HCT116 (cell line): ENCODE data around the gene PRDM1. TPM values are rescaled to one million over a fixed set of nuclear protein-coding genes. Genes with fewer than 3 reads are reported as not detected.

ENCODE experiments used
- ATAC-seq: fragments of 200-7000 bp; cut with Tn5 transposase; 2 replicates; pipeline ENCODE4 v1.9.1; 2020; ENCODE audit warnings: mild to moderate bottlenecking, moderate library complexity
- BruUV-seq: library from RNA; stranded (reverse); fragments of 400-500 nt; replicated peaks from 2 replicates; lab custom pipeline; 2021; lab: Mats Ljungman, UMichigan
- CTCF ChIA-PET: fragments of 300-600 bp; sonication (Branson Sonifier 250); formaldehyde crosslinking; loops from one replicate; lab custom pipeline; 2021; ENCODE audit warnings: antibody characterized with exemption; lab: Charles Lee
- POLR2A ChIA-PET: fragments of 300-600, 350-600 bp; sonication (Branson Sonifier 250); formaldehyde crosslinking; loops from one replicate; lab custom pipeline; 2021; ENCODE audit warnings: antibody characterized with exemption; lab: Charles Lee
- RAD21 ChIA-PET, 2 experiments: fragments of 300-600 bp; sonication (Branson Sonifier 250); formaldehyde crosslinking; loops; one replicate each; lab custom pipeline; 2023; ENCODE audit warnings: low total read pairs in 2 of 2; ENCODE audit not compliant: uncharacterized antibody in 2 of 2, unreplicated experiment in 2 of 2, low non-redundant PET in 1 of 2; lab: Charles Lee
- DNase-seq: peaks from one replicate; pipeline ENCODE4 v3.0.0-alpha.2; 2010; ENCODE audit warnings: low read depth, low spot score
- H2AFZ ChIP-seq: fragments of 200-600 bp; shearing (Covaris generic), sonication (generic); 2 replicates; pipeline ENCODE4 v1.6.1; 2017; ENCODE audit warnings: low read depth, mixed run types, mixed read lengths, antibody characterized with exemption, low read length; ENCODE audit not compliant: poor library complexity, severe bottlenecking
- H3K27ac ChIP-seq: 2 replicates; pipeline ENCODE4 v1.5.1; 2012; ENCODE audit warnings: low read depth, low read length
- H3K27me3 ChIP-seq: fragments of 200-600 bp; sonication (generic); 2 replicates; pipeline ENCODE4 v1.6.1; 2016; ENCODE audit warnings: mixed run types, low read length, mixed read lengths; ENCODE audit not compliant: insufficient read depth
- H3K36me3 ChIP-seq, 2 experiments: fragments of 200-500 bp in 1 of 2; fragments of 200-600 bp in 1 of 2; sonication (Bioruptor generic) in 1 of 2; sonication (generic) in 1 of 2; 2 replicates each; pipeline versions ENCODE4 v1.5.1 to v1.6.1; 2014 to 2016; ENCODE audit warnings: low read length in 2 of 2, inconsistent platforms in 1 of 2, mixed read lengths in 1 of 2, mixed run types in 1 of 2; ENCODE audit not compliant: insufficient read depth in 2 of 2, control insufficient read depth in 1 of 2
- H3K4me1 ChIP-seq, 2 experiments: fragments of 200-600 bp in 1 of 2; sonication (generic) in 1 of 2; 2 replicates each; pipeline versions ENCODE4 v1.5.1 to v1.6.1; 2012 to 2017; ENCODE audit warnings: low read length in 2 of 2, inconsistent platforms in 1 of 2, mild to moderate bottlenecking in 1 of 2, mixed read lengths in 1 of 2, mixed run types in 1 of 2, moderate library complexity in 1 of 2; ENCODE audit not compliant: insufficient read depth in 2 of 2, control insufficient read depth in 1 of 2
- H3K4me2 ChIP-seq: fragments of 200-600 bp; sonication (generic); 2 replicates; pipeline ENCODE4 v1.6.1; 2017; ENCODE audit warnings: mixed run types, low read length, mixed read lengths
- H3K4me3 ChIP-seq, 2 experiments: fragments of 200-600 bp in 1 of 2; sonication (generic) in 1 of 2; replicated peaks in 1 of 2; 2 replicates each; pipeline ENCODE4 v1.5.1; 2011 to 2016; ENCODE audit warnings: low read length in 2 of 2, control low read depth in 1 of 2, low read depth in 1 of 2, mild to moderate bottlenecking in 1 of 2, mixed read lengths in 1 of 2, mixed run types in 1 of 2
- H3K79me2 ChIP-seq: fragments of 200-600 bp; sonication (generic); 2 replicates; pipeline ENCODE4 v1.6.1; 2017; ENCODE audit warnings: mild to moderate bottlenecking, mixed run types, low read length, moderate library complexity, mixed read lengths; ENCODE audit not compliant: insufficient read depth
- H3K9ac ChIP-seq: fragments of 200-600 bp; sonication (generic); 2 replicates; pipeline ENCODE4 v1.6.1; 2016; ENCODE audit warnings: low read length, mixed read lengths
- H3K9me2 ChIP-seq: fragments of 200-600 bp; sonication (generic), shearing (Covaris generic); 2 replicates; pipeline ENCODE4 v1.6.1; 2017; ENCODE audit warnings: mixed run types, mild to moderate bottlenecking, moderate library complexity; ENCODE audit not compliant: insufficient read depth
- H3K9me3 ChIP-seq, 2 experiments: fragments of 200-500 bp in 1 of 2; fragments of 200-600 bp in 1 of 2; sonication (Bioruptor generic) in 1 of 2; sonication (generic) in 1 of 2; 2 replicates each; pipeline ENCODE4 v1.6.1; 2014 to 2017; ENCODE audit warnings: low read length in 2 of 2, mixed read lengths in 2 of 2, inconsistent platforms in 1 of 2, low read depth in 1 of 2, mild to moderate bottlenecking in 1 of 2, mixed run types in 1 of 2, moderate library complexity in 1 of 2; ENCODE audit not compliant: control insufficient read depth in 1 of 2, insufficient read depth in 1 of 2
- H4K20me1 ChIP-seq: fragments of 200-600 bp; sonication (generic), shearing (Covaris generic); 2 replicates; pipeline ENCODE4 v1.6.1; 2017; ENCODE audit warnings: mixed run types, mild to moderate bottlenecking, moderate library complexity; ENCODE audit not compliant: insufficient read depth
- ATF3 ChIP-seq: IDR thresholded peaks from 2 replicates; pipeline ENCODE4 v1.6.1; 2012
- CBX3 ChIP-seq: IDR thresholded peaks from 2 replicates; pipeline ENCODE4 v1.6.1; 2012; ENCODE audit warnings: low read depth
- CEBPB ChIP-seq: IDR thresholded peaks from 2 replicates; pipeline ENCODE4 v1.6.1; 2012; ENCODE audit warnings: low read depth
- EGR1 ChIP-seq: IDR thresholded peaks from 2 replicates; pipeline ENCODE4 v1.6.1; 2012; ENCODE audit warnings: low read depth
- EZH2 ChIP-seq: fragments of 200-600 bp; sonication (generic); IDR thresholded peaks from 2 replicates; pipeline ENCODE4 v1.6.1; 2017; ENCODE audit warnings: antibody characterized with exemption, mixed run types
- EZH2phosphoT487 ChIP-seq: fragments of 200-600 bp; IDR thresholded peaks from 2 replicates; pipeline ENCODE4 v1.6.1; 2018; ENCODE audit warnings: antibody characterized with exemption, borderline replicate concordance
- FOSL1 ChIP-seq: IDR thresholded peaks from 2 replicates; pipeline ENCODE4 v1.6.1; 2012; ENCODE audit warnings: low read depth
- JUND ChIP-seq: IDR thresholded peaks from 2 replicates; pipeline ENCODE4 v1.6.1; 2012
- POLR2A ChIP-seq: IDR thresholded peaks from 2 replicates; pipeline ENCODE4 v1.7.0; 2011; ENCODE audit warnings: borderline replicate concordance; ENCODE audit not compliant: insufficient read depth, insufficient read length; ENCODE audit errors: extremely low read depth
- POLR2AphosphoS5 ChIP-seq: IDR thresholded peaks from 2 replicates; pipeline ENCODE4 v1.6.1; 2011; ENCODE audit warnings: mild to moderate bottlenecking, low read depth, low read length, moderate library complexity
- RAD21 ChIP-seq: IDR thresholded peaks from 2 replicates; pipeline ENCODE4 v1.6.1; 2012; ENCODE audit warnings: low read depth, mild to moderate bottlenecking
- SIN3A ChIP-seq: IDR thresholded peaks from 2 replicates; pipeline ENCODE4 v1.6.1; 2012; ENCODE audit warnings: low read depth
- SP1 ChIP-seq: IDR thresholded peaks from 2 replicates; pipeline ENCODE4 v1.6.1; 2012; ENCODE audit warnings: low read depth
- SRF ChIP-seq: IDR thresholded peaks from 2 replicates; pipeline ENCODE4 v1.6.1; 2012; ENCODE audit warnings: low read depth
- YY1 ChIP-seq: IDR thresholded peaks from 2 replicates; pipeline ENCODE4 v1.6.1; 2011; ENCODE audit warnings: low read length, low read depth, moderate library complexity, mild to moderate bottlenecking; ENCODE audit not compliant: insufficient replicate concordance; ENCODE audit errors: extremely low read depth
- ZFX ChIP-seq: fragments of 450-650 bp; IDR thresholded peaks from 2 replicates; pipeline ENCODE4 v1.6.1; 2017
- ZNF274 ChIP-seq: fragments of 200-500 bp; sonication (Bioruptor generic); IDR thresholded peaks from 2 replicates; pipeline ENCODE4 v1.6.1; 2014; ENCODE audit warnings: mild to moderate bottlenecking, low read depth, low read length, inconsistent platforms
- intact Hi-C: fragments of 100-400 bp; cut with micrococcal nuclease; formaldehyde crosslinking; loops from 2 replicates; pipeline ENCODE4 v1.10.0; 2022
- total RNA-seq: library from RNA; stranded (reverse); gene quantifications from one replicate; pipeline ENCODE4 v1.2.1, GENCODE V29; 2021; ENCODE audit not compliant: unreplicated experiment
- TF ChIP-seq, protein P1 (sequence below), 3 experiments: fragments of 200-600 bp in 1 of 3; sonication (generic) in 1 of 3; IDR thresholded peaks in 2 of 3; conservative IDR thresholded peaks in 1 of 3; 2 replicates each; pipeline ENCODE4 v1.5.1; 2012 to 2017; ENCODE audit warnings: low read depth in 2 of 3, low read length in 2 of 3, antibody characterized with exemption in 1 of 3, borderline replicate concordance in 1 of 3, control low read depth in 1 of 3, mild to moderate bottlenecking in 1 of 3, mixed read lengths in 1 of 3, mixed run types in 1 of 3, moderate library complexity in 1 of 3; ENCODE audit not compliant: insufficient read depth in 1 of 3
- TF ChIP-seq, protein P2 (sequence below): IDR thresholded peaks from 2 replicates; pipeline ENCODE4 v1.6.1; 2012; ENCODE audit warnings: low read depth

The PRDM1 gene
- total RNA-seq, 1 experiment from 2014 or later: 3.4 TPM

DNA sequence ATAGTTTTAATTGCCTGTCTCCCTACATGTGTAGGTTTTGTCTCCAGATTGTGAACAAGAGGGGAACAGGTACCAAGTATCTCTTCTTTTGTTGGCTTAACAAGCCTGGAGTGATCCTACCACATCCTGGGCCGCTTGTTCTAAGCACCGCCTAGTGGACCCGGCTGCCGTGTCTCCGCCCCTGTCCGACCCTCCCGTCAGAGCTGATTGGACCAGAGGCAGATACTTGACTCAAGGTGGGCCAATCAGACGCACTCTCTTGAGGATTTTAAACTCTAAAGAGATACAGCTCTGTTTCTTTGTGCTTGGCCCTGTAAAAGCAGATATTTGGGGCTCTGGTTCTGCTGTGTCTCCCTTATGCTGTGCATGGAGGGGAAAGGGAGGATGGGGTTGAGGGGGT is 68.2 kb downstream of the PRDM1 start:
- H3K27ac ChIP-seq: no peak overlapping the region
- no peak overlapping the region for H3K9ac ChIP-seq
- H3K4me2 ChIP-seq: no peak overlapping the region
- H3K79me2 ChIP-seq: no peaks in the 10 kb centered on the region
- no peaks in the 10 kb centered on the region for H3K36me3 ChIP-seq
- H3K4me1 ChIP-seq: peaks cover 0 to 6% of the 10 kb centered on the region in 2 experiments; a peak in 2 of 4 replicates
- H3K9me3 ChIP-seq: no peaks in the 10 kb centered on the region
- intact Hi-C loops: no loop called here
- H3K4me3 ChIP-seq: no peak overlapping the region
- no peaks in the 10 kb centered on the region for H4K20me1 ChIP-seq
- DNase-seq: no peak
- ChIA-PET CTCF (no interaction called here), POLR2A (no interaction called here), RAD21 (no interaction called here)
- ATAC-seq: peak; percentile 57
- H3K9me2 ChIP-seq: no peaks in the 10 kb centered on the region
- BruUV-seq: no TSS peak
- H3K27me3 ChIP-seq: no peaks in the 10 kb centered on the region
- no peak for TF ChIP-seq CEBPB
- TF ChIP-seq POLR2AphosphoS5: no peak
- no peak for TF ChIP-seq RAD21
- no peak for TF ChIP-seq SRF
- TF ChIP-seq SIN3A: no peak
- TF ChIP-seq YY1: no peak
- no peak for TF ChIP-seq ZNF274
- no peak for TF ChIP-seq SP1
- no peak for TF ChIP-seq EZH2
- no peak for TF ChIP-seq ATF3
- TF ChIP-seq, protein P1, sequence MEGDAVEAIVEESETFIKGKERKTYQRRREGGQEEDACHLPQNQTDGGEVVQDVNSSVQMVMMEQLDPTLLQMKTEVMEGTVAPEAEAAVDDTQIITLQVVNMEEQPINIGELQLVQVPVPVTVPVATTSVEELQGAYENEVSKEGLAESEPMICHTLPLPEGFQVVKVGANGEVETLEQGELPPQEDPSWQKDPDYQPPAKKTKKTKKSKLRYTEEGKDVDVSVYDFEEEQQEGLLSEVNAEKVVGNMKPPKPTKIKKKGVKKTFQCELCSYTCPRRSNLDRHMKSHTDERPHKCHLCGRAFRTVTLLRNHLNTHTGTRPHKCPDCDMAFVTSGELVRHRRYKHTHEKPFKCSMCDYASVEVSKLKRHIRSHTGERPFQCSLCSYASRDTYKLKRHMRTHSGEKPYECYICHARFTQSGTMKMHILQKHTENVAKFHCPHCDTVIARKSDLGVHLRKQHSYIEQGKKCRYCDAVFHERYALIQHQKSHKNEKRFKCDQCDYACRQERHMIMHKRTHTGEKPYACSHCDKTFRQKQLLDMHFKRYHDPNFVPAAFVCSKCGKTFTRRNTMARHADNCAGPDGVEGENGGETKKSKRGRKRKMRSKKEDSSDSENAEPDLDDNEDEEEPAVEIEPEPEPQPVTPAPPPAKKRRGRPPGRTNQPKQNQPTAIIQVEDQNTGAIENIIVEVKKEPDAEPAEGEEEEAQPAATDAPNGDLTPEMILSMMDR (IDR thresholded peaks at IDR 0.05 in 2 of 3, conservative IDR thresholded peaks at IDR 0.05 in 1 of 3; ENCODE audit: borderline replicate concordance in 1 of 3, insufficient read depth in 1 of 3, low read depth in 2 of 3, low read length in 2 of 3): no peak
- TF ChIP-seq POLR2A: no peak
- no peak for TF ChIP-seq EGR1
- TF ChIP-seq CBX3: no peak
- no peak for TF ChIP-seq ZFX
- no peak for TF ChIP-seq JUND
- no peak for TF ChIP-seq EZH2phosphoT487
- no peak for TF ChIP-seq FOSL1
- TF ChIP-seq, protein P2, sequence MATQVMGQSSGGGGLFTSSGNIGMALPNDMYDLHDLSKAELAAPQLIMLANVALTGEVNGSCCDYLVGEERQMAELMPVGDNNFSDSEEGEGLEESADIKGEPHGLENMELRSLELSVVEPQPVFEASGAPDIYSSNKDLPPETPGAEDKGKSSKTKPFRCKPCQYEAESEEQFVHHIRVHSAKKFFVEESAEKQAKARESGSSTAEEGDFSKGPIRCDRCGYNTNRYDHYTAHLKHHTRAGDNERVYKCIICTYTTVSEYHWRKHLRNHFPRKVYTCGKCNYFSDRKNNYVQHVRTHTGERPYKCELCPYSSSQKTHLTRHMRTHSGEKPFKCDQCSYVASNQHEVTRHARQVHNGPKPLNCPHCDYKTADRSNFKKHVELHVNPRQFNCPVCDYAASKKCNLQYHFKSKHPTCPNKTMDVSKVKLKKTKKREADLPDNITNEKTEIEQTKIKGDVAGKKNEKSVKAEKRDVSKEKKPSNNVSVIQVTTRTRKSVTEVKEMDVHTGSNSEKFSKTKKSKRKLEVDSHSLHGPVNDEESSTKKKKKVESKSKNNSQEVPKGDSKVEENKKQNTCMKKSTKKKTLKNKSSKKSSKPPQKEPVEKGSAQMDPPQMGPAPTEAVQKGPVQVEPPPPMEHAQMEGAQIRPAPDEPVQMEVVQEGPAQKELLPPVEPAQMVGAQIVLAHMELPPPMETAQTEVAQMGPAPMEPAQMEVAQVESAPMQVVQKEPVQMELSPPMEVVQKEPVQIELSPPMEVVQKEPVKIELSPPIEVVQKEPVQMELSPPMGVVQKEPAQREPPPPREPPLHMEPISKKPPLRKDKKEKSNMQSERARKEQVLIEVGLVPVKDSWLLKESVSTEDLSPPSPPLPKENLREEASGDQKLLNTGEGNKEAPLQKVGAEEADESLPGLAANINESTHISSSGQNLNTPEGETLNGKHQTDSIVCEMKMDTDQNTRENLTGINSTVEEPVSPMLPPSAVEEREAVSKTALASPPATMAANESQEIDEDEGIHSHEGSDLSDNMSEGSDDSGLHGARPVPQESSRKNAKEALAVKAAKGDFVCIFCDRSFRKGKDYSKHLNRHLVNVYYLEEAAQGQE: no peak
- H2AFZ ChIP-seq: no peak overlapping the region
